Measurements from ENCODE around the gene IRF5. TPM values are rescaled to one million over a fixed set of nuclear protein-coding genes. Genes with fewer than 3 reads are reported as not detected.

The IRF5 gene
- total RNA-seq, 2 donors from 2014 or later: 0.31 to 0.53 TPM

- H3K27ac Mint-ChIP-seq: no peak overlapping the region
- no peaks in the 10 kb centered on the region for H3K9me3 ChIP-seq (ENCODE audit: control insufficient read depth, low read length)
Observed at GRCh38 chr7:128947854-128948253, 10.1 kb downstream of the IRF5 start.

GRCh38 chr7:128948312-128948973 is 10.7 kb downstream of the IRF5 start:
- no peak overlapping the region for H3K27ac ChIP-seq (ENCODE audit: low read depth, low read length)
- Mint-ChIP-seq H3K27ac (no peak overlapping the region), H3K4me1 (peaks cover 9% of the 10 kb centered on the region), H3K9me3 (no peaks in the 10 kb centered on the region), H3K27me3 (ENCODE audit: insufficient read depth) (no peaks in the 10 kb centered on the region), H3K4me3 (no peak overlapping the region), H3K36me3 (ENCODE audit: low read depth) (peaks cover 14% of the 10 kb centered on the region)
- no peaks in the 10 kb centered on the region for H3K27me3 ChIP-seq (ENCODE audit: control insufficient read depth, insufficient read depth, low read length, poor library complexity, severe bottlenecking)
- peaks cover 31% of the 10 kb centered on the region for H3K36me3 ChIP-seq (ENCODE audit: control insufficient read depth, insufficient read depth, low read length)
- no peak overlapping the region for H3K4me3 ChIP-seq (ENCODE audit: low read length)
- WGBS, 2 experiments (ENCODE audit: insufficient coverage in 1 of 2, insufficient read length in 1 of 2): 93 to 98% methylated on average over 12 of the region's 12 CpGs
- no peak for DNase-seq
- no peak for TF ChIP-seq CTCF (conservative IDR thresholded peaks at IDR 0.05)
- H3K9me3 ChIP-seq (ENCODE audit: control insufficient read depth, low read length): no peaks in the 10 kb centered on the region
- H3K9ac ChIP-seq (ENCODE audit: extremely low read depth, low read length, poor library complexity, severe bottlenecking): no peak overlapping the region
- H3K4me1 ChIP-seq (ENCODE audit: control insufficient read depth, insufficient read depth, low read length): peaks cover under 1% of the 10 kb centered on the region

More at GRCh38 chr7:128947854-128948253, 10.1 kb downstream of the IRF5 start:
- no peak overlapping the region for H3K4me3 ChIP-seq (ENCODE audit: low read length)
- no peak for DNase-seq
- H3K36me3 ChIP-seq (ENCODE audit: control insufficient read depth, insufficient read depth, low read length): peaks cover 25% of the 10 kb centered on the region
- H3K27me3 ChIP-seq (ENCODE audit: control insufficient read depth, insufficient read depth, low read length, poor library complexity, severe bottlenecking): no peaks in the 10 kb centered on the region
- no peak overlapping the region for H3K9ac ChIP-seq (ENCODE audit: extremely low read depth, low read length, poor library complexity, severe bottlenecking)
- no peaks in the 10 kb centered on the region for H3K9me3 Mint-ChIP-seq
- TF ChIP-seq CTCF (conservative IDR thresholded peaks at IDR 0.05): no peak
- no peaks in the 10 kb centered on the region for H3K4me1 ChIP-seq (ENCODE audit: control insufficient read depth, insufficient read depth, low read length)
- 95 to 100% methylated on average over 4 to 9 of the region's 9 CpGs for WGBS, 2 experiments (ENCODE audit: insufficient coverage in 1 of 2, insufficient read length in 1 of 2)
- no peak overlapping the region for H3K4me3 Mint-ChIP-seq
- H3K4me1 Mint-ChIP-seq: peaks cover 4% of the 10 kb centered on the region
- H3K36me3 Mint-ChIP-seq (ENCODE audit: low read depth): peaks cover 13% of the 10 kb centered on the region
- H3K27me3 Mint-ChIP-seq (ENCODE audit: insufficient read depth): no peaks in the 10 kb centered on the region
- H3K27ac ChIP-seq (ENCODE audit: low read depth, low read length): no peak overlapping the region

DNA sequence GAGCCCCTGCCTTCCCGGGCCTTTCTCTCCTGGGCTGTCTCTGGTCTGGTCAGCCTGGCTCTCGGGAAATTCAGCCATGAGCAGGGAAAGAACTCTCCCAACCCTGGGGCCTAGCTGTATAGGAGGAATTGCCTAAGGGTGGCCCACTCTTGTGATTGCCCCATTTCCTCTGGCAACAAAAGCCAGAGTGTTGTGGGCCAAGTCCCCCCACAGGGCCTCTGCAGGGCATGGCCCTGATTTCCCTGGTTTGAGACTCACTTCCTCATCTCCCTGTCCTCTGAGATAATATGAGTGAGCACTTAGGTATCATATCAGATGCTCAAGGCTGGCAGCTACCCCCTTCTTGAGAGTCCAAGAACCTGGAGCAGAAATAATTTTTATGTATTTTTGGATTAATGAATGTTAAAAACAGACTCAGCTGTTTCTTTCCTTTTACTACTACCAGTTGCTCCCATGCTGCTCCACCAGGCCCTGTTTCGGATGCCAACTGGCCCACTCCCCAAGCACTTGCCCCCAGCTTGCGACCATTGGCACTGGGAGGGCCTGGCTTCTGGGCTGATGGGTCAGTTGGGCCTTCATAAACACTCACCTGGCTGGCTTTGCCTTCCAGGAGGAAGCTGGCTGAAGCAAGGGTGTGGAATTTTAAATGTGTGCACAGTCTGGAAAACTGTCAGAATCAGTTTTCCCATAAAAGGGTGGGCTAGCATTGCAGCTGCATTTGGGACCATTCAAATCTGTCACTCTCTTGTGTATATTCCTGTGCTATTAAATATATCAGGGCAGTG is 11.4 kb downstream of the IRF5 start:
- Histone ChIP-seq H3K4me3 (ENCODE audit: low read length) (no peak overlapping the region), H3K27ac (ENCODE audit: low read depth, low read length) (no peak overlapping the region), H3K27me3 (ENCODE audit: control insufficient read depth, insufficient read depth, low read length, poor library complexity, severe bottlenecking) (no peaks in the 10 kb centered on the region), H3K9me3 (ENCODE audit: control insufficient read depth, low read length) (no peaks in the 10 kb centered on the region), H3K4me1 (ENCODE audit: control insufficient read depth, insufficient read depth, low read length) (peaks cover 2% of the 10 kb centered on the region), H3K36me3 (ENCODE audit: control insufficient read depth, insufficient read depth, low read length) (peaks cover 37% of the 10 kb centered on the region), H3K9ac (ENCODE audit: extremely low read depth, low read length, poor library complexity, severe bottlenecking) (no peak overlapping the region)
- no peak for TF ChIP-seq CTCF (conservative IDR thresholded peaks at IDR 0.05)
- peaks cover 21% of the 10 kb centered on the region for H3K36me3 Mint-ChIP-seq (ENCODE audit: low read depth)
- peaks cover 17% of the 10 kb centered on the region for H3K4me1 Mint-ChIP-seq
- 92% methylated on average over 4 of the region's 4 CpGs; no CpG with 5 or more reads in 1 of the 2 experiments for WGBS, 2 experiments (ENCODE audit: insufficient coverage in 1 of 2, insufficient read length in 1 of 2)
- H3K27me3 Mint-ChIP-seq (ENCODE audit: insufficient read depth): no peaks in the 10 kb centered on the region
- no peak for DNase-seq
- H3K27ac Mint-ChIP-seq: no peak overlapping the region
- H3K9me3 Mint-ChIP-seq: no peaks in the 10 kb centered on the region
- no peak overlapping the region for H3K4me3 Mint-ChIP-seq

Measured in endodermal cell (in vitro differentiated cells).